G401.6 (cell line): Measurements from ENCODE around the gene SLC16A13.
"Not testable (repeated sequence)": the region's sequence is repeated elsewhere in the genome, so short reads cannot be mapped to it uniquely, and the experiment has no call there.

ENCODE experiments used
- FAIRE-seq: peaks from 2 replicates; lab custom pipeline; 2012; peaks lifted over from hg19 to GRCh38; lab: Jason Lieb, UNC

Gene SLC16A13

GRCh38 chr17:7035591-7036368, at the start of gene SLC16A13:
SLC16A13 (plus strand) TSS chr17:7036015; CDS start chr17:7036383, 368 bp downstream.
- peak; percentile 96 for FAIRE-seq

DNA sequence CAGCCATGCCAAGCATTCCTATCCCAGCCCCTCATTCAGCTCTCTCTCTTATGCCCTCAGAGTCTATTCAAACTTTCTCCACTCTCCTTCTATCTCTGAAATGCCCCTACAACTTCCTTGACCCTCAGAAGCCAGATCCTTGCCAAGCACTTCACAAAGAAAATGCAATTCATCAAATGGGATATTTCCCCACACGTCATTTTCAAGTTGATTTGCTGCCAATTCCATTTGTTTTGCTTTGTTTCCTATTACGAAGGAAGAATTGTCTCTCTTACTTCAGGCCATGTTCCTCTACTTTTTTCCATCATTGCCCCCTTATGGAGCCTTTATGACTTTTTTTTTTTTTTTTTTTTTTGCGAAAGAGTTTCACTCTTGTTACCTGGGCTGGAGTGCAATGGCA, 49.1 kb upstream of the SLC16A13 start:
- FAIRE-seq, result no peak

GRCh38 chr17:6989779-6990178, 46.0 kb upstream of the SLC16A13 start:
- no peak for FAIRE-seq

GRCh38 chr17:6993613-6994056, 42.2 kb upstream of the SLC16A13 start:
- not testable (repeated sequence) for FAIRE-seq

DNA sequence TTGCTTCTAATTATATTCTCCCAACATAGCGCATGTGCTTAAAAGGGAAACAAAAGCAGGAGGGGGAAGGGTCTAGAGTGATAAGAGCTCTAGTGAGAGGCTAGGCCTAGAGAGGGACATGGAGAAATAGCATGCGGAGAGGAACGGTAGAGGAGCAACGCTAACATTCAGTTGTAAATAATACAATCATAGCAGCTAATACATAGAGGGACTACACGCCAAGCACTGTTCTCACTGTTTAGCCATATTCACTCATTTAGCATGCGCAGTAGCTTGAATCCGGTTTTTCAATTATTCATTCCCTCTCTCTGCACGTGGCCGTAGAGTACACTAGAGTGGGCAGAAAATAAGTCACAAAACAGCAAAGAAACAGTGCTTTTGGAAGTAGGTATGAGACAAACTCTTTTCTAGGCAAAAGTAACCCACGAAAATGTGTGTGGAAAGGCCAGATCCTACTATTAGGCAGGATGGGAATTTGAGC, 41.7 kb upstream of the SLC16A13 start:
- FAIRE-seq, result no peak

DNA sequence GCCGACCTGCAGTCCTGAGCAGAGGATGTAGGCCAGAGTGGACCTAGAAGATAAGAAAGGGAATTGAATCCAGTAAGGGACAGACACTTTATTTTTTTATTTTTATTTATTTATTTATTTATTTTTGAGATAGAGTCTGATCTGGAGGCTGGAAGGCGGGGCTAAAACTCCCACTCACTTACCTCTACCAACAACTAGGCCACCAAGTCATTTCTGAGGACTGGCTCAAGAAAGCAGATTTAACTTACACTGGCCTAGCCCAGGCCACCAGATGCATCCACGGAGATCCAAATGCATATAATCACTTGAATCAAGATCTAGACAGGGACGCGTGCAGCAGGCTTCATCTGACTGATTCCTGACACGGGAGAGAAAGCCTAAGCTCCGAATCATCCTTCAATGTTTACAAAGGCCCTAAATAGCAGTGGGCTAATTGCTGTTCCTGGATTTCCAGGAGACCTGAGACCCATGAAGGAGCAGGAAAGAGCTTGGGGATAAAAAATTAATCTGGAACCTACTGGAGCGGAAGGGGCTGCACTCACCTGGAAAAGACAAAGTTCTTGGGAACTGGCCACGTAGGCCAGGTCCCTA, 41.1 kb upstream of the SLC16A13 start:
- no peak for FAIRE-seq

DNA sequence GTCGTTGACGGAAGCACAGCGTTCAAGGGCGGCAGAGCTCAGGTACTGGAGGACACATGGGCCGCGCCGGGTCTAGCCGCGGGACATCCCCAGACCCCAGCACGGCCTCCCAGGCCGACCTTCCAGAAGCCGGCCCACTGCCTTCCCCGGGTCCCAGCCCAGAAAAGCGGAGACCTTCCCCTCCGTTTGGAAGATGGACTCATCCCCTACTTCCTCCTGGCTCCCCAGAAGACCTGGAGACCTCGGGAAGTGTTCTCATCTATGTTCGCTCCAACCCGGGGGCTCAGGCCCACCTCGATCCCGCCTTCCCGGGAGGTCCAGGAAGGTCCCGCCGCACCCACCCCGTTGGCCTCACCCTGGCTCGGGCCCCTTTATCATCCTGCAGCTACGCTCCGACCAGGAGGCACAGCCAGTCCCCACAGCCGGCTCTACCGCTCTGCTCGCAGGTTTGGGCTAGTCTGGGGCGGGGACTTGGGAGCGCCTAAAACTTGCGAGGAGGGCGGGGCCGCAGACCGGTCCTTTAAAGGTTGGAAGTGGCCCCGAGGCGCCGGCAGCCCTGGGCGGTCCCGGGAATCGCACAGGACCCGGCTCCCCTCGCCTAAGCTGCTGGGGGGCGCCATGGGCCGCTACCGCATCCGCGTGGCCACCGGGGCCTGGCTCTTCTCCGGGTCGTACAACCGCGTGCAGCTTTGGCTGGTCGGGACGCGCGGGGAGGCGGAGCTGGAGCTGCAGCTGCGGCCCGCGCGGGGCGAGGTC, 40.1 kb upstream of the SLC16A13 start, which contains the start of gene ALOX12:
Gene ALOX12, plus strand, starts transcription at position 550 of the 756 bp plus-strand sequence. Its CDS starts 69 bp downstream, at position 619.
- FAIRE-seq, result no peak

- FAIRE-seq, result no peak
These were observed 39.4 kb upstream of the SLC16A13 start for GRCh38 chr17:6996256-6997011.

GRCh38 chr17:6997171-6997570, 38.6 kb upstream of the SLC16A13 start:
- no peak for FAIRE-seq

DNA sequence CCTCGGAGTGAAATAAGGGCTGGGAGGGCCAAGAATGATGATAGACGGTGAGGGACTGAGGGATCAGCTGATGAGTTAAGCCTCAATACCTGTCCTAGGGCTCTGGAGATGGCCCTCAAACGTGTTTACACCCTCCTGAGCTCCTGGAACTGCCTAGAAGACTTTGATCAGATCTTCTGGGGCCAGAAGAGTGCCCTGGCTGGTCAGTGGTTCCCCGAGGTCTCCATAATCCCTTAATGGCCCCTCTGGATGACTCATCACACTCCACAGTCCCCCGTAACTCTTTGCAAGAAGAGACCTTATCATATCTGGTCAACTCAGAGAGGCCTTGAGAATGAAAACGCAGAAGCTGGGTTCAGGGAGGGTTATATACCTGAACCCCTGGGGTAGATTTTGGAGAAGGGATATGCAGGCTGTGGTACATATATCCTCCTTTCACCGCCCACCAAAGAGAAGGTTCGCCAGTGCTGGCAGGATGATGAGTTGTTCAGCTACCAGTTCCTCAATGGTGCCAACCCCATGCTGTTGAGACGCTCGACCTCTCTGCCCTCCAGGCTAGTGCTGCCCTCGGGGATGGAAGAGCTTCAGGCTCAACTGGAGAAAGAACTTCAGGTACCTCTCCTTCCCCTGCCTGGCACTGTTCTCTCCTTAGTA, 36.8 kb upstream of the SLC16A13 start:
- FAIRE-seq, result no peak

GRCh38 chr17:7001318-7001961, 34.4 kb upstream of the SLC16A13 start:
- FAIRE-seq, result no peak

DNA sequence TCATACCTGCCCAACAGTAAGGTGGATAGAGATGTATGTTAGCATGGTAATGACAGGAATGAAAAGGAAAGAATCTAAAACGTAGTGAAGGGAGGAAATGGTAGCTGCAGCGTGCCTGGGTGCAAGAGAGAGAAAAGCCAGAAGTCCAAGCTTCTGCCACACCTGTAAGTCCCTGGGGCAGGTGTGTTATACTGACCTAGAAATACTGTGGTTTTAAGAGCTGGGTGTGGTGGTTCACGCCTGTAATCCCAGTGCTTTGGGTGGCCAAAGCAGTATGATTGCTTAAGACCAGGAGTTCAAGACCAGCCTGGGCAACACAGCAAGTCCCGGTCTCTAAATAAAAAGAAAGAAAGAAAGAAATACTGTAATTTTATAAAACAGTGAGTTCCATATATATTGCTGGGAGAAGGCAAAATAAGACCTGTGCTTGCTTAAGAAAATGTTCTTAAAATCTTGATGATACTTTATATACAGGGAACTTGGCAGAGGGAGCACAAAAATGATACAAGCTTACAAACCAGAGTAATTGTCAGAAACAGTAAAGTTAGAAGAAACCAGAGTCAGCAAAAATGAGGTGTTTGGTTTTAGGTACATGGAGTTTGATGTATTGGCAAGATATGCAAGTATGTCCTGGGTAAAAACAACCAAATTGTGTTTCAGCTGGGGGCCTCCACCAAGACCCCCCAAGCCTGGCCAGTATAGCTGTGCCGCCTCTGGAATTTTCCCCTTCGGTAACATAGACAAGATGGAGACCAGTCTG, 33.3 kb upstream of the SLC16A13 start:
- no peak for FAIRE-seq

GRCh38 chr17:7003745-7004144, 32.1 kb upstream of the SLC16A13 start:
- no peak for FAIRE-seq

DNA sequence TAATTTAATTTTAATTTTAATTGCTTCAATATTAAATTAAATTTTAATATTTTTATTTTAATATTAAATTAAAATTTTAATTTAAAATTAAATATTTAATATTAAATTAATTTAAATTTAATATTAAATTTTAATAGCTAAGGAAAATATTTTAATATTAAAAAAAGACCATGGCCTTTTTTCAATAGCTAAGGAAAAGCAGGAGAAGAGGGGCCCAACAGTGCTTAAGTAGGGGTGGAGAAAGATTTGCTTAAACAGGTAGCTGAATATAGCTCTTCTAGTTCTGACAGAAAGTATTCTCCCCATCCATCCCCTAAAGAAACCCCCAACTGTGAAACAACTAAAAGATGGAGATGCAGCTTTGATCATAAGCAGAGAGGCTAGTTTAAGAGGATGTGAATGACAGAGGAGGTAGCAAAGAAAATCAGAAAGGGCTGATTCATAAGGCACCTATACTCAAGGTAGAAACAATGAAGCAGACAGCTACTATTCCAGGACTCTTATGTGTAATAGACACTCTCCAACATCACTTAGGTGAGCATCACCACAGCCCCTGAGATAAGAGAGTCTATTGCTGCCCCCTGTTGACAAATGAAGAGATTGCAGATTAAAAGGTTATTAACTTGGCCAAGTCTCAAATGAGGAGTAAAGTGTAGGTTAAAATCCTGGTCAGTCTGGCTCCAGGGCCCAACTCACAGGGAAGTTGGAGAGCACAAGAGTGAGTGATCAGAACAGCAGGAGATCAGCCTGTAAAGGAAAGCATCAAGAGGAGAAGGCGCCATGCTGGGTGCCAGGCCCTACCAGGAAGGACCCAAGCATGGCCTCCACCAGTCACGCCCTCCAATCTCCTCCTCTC, 31.2 kb upstream of the SLC16A13 start:
- FAIRE-seq, result no peak

DNA sequence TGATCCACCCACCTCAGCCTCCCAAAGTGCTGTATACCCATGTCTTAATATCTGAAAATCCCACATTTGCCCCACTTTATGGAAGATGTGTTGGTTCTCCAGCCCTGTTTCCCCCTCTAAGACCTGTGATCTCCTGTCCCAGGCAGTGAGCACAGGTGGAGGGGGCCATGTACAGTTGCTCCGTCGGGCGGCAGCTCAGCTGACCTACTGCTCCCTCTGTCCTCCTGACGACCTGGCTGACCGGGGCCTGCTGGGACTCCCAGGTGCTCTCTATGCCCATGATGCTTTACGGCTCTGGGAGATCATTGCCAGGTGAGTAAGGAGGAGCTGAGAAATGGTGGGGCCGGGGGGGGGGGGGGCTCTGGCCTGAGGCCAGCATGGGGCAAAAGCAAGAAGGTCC, 30.1 kb upstream of the SLC16A13 start:
- no peak for FAIRE-seq

DNA sequence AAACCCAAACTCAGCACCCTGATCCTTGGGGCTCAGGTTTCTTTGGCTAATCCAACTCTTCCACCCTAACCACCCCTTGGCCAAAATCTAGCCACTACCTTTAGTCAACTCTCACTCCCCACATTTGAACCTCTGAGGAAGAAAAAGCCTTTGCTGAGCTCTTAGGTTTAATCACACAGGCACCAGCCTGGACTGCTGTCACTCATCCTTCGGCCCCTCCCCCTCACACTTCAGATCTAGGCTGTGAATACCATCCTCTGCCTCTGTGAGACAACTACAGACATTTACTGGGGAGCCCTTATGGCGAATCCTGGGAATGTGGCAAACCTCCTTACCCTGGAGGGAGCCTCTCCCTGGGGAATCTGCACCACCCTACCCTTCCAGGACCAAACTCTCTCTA, 28.7 kb upstream of the SLC16A13 start:
- no peak for FAIRE-seq

GRCh38 chr17:7010523-7010922, 25.3 kb upstream of the SLC16A13 start:
- no peak for FAIRE-seq

DNA sequence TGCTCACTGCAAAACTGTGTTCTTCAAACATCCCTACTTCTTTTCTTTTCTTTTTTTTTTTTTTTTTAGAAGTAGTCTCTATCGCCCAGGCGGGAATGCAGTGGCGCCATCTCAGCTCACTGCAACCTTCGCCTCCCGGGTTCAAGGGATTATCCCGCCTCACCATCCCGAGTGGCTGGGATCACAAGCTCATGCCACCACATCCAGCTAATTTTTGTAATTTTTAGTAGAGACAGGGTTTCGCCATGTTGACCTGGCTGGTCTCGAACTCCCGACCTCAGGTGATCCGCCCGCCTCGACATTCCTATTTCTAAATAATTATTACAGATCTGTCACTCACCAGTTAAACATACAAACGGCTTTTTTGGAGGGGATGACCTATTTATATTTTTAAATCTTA, 24.4 kb upstream of the SLC16A13 start:
- FAIRE-seq, result no peak

GRCh38 chr17:7011942-7012254, 23.9 kb upstream of the SLC16A13 start:
- FAIRE-seq, result no peak
